ENCODE measurements around the gene PRKCZ. TPM values are rescaled to one million over a fixed set of nuclear protein-coding genes. Genes with fewer than 3 reads are reported as not detected.

PRKCZ gene
- total and polyA plus RNA-seq, 2 experiments from 2014 or later = 26.2 to 36.9 TPM

DNA sequence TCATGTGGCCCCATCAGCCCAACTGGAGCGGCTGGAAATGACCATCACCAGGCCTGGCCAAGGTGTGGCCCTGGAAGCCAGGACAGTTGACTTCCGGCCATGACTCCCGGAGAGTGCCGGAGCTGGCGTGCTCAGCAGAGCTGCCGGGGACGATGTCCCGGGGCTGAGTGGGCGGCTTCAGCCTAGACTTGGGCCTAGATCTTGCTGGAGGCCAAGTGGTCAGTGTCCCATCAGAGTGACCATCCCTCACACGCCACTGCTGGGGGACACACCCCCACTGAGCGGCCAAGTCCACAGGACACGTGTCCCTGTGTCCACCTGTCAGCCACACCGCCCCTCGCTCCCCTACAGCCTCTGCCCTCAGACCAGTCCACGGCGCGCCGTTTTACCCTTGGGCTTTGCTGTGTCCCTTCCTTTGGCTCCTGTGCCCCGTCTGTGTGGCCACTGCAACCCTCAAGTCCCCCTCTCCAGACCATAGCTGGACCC is 140.3 kb downstream of the PRKCZ start:
- DNase-seq (ENCODE audit: low spot score) (no peak), ATAC-seq (no peak)

More for the DNA sequence above, 140.3 kb downstream of the PRKCZ start:
- peak overlapping the region; percentile 79; the same call in 1 of the 2 replicates for H3K4me2 ChIP-seq
- H3K27ac ChIP-seq (ENCODE audit: low read depth) = no peak overlapping the region
- H3K36me3 Mint-ChIP-seq (ENCODE audit: low read depth) = peaks cover 13% of the 10 kb centered on the region
- TF ChIP-seq EZH2 (IDR thresholded peaks at IDR 0.05; ENCODE audit: low read depth, unreplicated experiment) (no peak), ZNF114 (CRISPR knock-in tag; IDR thresholded peaks at IDR 0.05) (no peak), ZNF331 (CRISPR knock-in tag; IDR thresholded peaks at IDR 0.05; ENCODE audit: low read depth) (no peak), NANOG (IDR thresholded peaks at IDR 0.05; ENCODE audit: borderline replicate concordance) (no peak), POLR2AphosphoS5 (IDR thresholded peaks at IDR 0.05; ENCODE audit: low read depth) (no peak), STAT1 (IDR thresholded peaks at IDR 0.05; ENCODE audit: unreplicated experiment) (no peak), CREB1 (CRISPR knock-in tag; IDR thresholded peaks at IDR 0.05; ENCODE audit: low read depth) (no peak), EZH2phosphoT487 (IDR thresholded peaks at IDR 0.05; ENCODE audit: unreplicated experiment) (no peak)
- TF ChIP-seq, protein P1, sequence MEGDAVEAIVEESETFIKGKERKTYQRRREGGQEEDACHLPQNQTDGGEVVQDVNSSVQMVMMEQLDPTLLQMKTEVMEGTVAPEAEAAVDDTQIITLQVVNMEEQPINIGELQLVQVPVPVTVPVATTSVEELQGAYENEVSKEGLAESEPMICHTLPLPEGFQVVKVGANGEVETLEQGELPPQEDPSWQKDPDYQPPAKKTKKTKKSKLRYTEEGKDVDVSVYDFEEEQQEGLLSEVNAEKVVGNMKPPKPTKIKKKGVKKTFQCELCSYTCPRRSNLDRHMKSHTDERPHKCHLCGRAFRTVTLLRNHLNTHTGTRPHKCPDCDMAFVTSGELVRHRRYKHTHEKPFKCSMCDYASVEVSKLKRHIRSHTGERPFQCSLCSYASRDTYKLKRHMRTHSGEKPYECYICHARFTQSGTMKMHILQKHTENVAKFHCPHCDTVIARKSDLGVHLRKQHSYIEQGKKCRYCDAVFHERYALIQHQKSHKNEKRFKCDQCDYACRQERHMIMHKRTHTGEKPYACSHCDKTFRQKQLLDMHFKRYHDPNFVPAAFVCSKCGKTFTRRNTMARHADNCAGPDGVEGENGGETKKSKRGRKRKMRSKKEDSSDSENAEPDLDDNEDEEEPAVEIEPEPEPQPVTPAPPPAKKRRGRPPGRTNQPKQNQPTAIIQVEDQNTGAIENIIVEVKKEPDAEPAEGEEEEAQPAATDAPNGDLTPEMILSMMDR (conservative IDR thresholded peaks at IDR 0.05; ENCODE audit: low read depth in 2 of 2) = no peak
- TF ChIP-seq, protein P2, sequence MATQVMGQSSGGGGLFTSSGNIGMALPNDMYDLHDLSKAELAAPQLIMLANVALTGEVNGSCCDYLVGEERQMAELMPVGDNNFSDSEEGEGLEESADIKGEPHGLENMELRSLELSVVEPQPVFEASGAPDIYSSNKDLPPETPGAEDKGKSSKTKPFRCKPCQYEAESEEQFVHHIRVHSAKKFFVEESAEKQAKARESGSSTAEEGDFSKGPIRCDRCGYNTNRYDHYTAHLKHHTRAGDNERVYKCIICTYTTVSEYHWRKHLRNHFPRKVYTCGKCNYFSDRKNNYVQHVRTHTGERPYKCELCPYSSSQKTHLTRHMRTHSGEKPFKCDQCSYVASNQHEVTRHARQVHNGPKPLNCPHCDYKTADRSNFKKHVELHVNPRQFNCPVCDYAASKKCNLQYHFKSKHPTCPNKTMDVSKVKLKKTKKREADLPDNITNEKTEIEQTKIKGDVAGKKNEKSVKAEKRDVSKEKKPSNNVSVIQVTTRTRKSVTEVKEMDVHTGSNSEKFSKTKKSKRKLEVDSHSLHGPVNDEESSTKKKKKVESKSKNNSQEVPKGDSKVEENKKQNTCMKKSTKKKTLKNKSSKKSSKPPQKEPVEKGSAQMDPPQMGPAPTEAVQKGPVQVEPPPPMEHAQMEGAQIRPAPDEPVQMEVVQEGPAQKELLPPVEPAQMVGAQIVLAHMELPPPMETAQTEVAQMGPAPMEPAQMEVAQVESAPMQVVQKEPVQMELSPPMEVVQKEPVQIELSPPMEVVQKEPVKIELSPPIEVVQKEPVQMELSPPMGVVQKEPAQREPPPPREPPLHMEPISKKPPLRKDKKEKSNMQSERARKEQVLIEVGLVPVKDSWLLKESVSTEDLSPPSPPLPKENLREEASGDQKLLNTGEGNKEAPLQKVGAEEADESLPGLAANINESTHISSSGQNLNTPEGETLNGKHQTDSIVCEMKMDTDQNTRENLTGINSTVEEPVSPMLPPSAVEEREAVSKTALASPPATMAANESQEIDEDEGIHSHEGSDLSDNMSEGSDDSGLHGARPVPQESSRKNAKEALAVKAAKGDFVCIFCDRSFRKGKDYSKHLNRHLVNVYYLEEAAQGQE (IDR thresholded peaks at IDR 0.05; ENCODE audit: unreplicated experiment) = no peak
- TF ChIP-seq, protein P3, sequence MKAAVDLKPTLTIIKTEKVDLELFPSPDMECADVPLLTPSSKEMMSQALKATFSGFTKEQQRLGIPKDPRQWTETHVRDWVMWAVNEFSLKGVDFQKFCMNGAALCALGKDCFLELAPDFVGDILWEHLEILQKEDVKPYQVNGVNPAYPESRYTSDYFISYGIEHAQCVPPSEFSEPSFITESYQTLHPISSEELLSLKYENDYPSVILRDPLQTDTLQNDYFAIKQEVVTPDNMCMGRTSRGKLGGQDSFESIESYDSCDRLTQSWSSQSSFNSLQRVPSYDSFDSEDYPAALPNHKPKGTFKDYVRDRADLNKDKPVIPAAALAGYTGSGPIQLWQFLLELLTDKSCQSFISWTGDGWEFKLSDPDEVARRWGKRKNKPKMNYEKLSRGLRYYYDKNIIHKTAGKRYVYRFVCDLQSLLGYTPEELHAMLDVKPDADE (IDR thresholded peaks at IDR 0.05) = no peak
- H3K9me3 Mint-ChIP-seq = no peaks in the 10 kb centered on the region; the same call in 1 of the 3 replicates
- H3K79me2 ChIP-seq (replicated peaks; ENCODE audit: insufficient read depth) = peaks cover 19% of the 10 kb centered on the region
- H3K27ac Mint-ChIP-seq = no peak overlapping the region
- no peaks in the 10 kb centered on the region for H3K27me3 ChIP-seq (ENCODE audit: insufficient read depth)
- peaks cover 13% of the 10 kb centered on the region for H3K27me3 Mint-ChIP-seq (ENCODE audit: insufficient read depth, low read depth, poor library complexity)
- H3K4me1 ChIP-seq (ENCODE audit: insufficient read depth) = peaks cover 12% of the 10 kb centered on the region; the same call in 1 of the 2 replicates
- H3K36me3 ChIP-seq (ENCODE audit: insufficient read depth) = no peaks in the 10 kb centered on the region
- no peaks in the 10 kb centered on the region; the same call in 1 of the 2 replicates for H4K20me1 ChIP-seq (replicated peaks; ENCODE audit: insufficient read depth)
- no peak overlapping the region for H3K4me3 ChIP-seq
- no peak overlapping the region for H2AFZ ChIP-seq
- no peaks in the 10 kb centered on the region for H3K9me2 ChIP-seq (ENCODE audit: insufficient read depth)
- no peak overlapping the region for H3K4me3 Mint-ChIP-seq
- peaks cover 12% of the 10 kb centered on the region for H3F3A ChIP-seq (replicated peaks; ENCODE audit: low read depth)
- H3K4me1 Mint-ChIP-seq = peaks cover 10% of the 10 kb centered on the region
